Natural killer cell (primary cell): ENCODE results near the gene SOX15. TPM values are rescaled to one million over a fixed set of nuclear protein-coding genes. Genes with fewer than 3 reads are reported as not detected.

Source experiments
- ATAC-seq, 3 donors: fragments of 150-1000 bp in 2 of 3; fragments of 200-7000 bp in 1 of 3; cut with Tn5 transposase; 1 replicate in 1 of 3; 2 replicates in 2 of 3; pipeline ENCODE4 v1.10.0; 2021; ENCODE audit warnings: mild to moderate bottlenecking in 2 of 3, moderate library complexity in 2 of 3
- DNase-seq, 2 donors: peaks; one replicate each; pipeline versions ENCODE4 v3.0.0 to v3.0.0-alpha.2; 2013 to 2021; ENCODE audit warnings: mixed read lengths in 1 of 2
- H3K27ac ChIP-seq: one replicate; pipeline ENCODE4 v1.5.1; 2013; ENCODE audit warnings: mild to moderate bottlenecking, low read length
- H3K27me3 ChIP-seq: one replicate; pipeline ENCODE4 v1.6.1; 2013; ENCODE audit warnings: low read length; ENCODE audit not compliant: control insufficient read depth, insufficient read depth
- H3K36me3 ChIP-seq: one replicate; pipeline ENCODE4 v1.6.1; 2013; ENCODE audit warnings: low read length; ENCODE audit not compliant: control insufficient read depth, insufficient read depth
- H3K4me1 ChIP-seq: one replicate; pipeline ENCODE4 v1.6.1; 2013; ENCODE audit warnings: low read length; ENCODE audit not compliant: control insufficient read depth, insufficient read depth
- H3K4me3 ChIP-seq: one replicate; pipeline ENCODE4 v1.5.1; 2013; ENCODE audit warnings: low read length
- H3K9me3 ChIP-seq: one replicate; pipeline ENCODE4 v1.6.1; 2013; ENCODE audit warnings: low read length; ENCODE audit not compliant: control insufficient read depth, insufficient read depth
- H3K27ac Mint-ChIP-seq, 2 donors: one replicate each; pipeline ENCODE4 v1.8.0; 2022; ENCODE audit warnings: mild to moderate bottlenecking in 2 of 2, mixed read lengths in 2 of 2, moderate library complexity in 1 of 2
- H3K27me3 Mint-ChIP-seq, 2 donors: one replicate each; pipeline ENCODE4 v1.8.0; 2022; ENCODE audit warnings: low read depth in 2 of 2, mixed read lengths in 2 of 2
- H3K36me3 Mint-ChIP-seq: one replicate; pipeline ENCODE4 v1.8.0; 2022; ENCODE audit warnings: mixed read lengths
- H3K4me1 Mint-ChIP-seq, 2 donors: one replicate each; pipeline ENCODE4 v1.8.0; 2022; ENCODE audit warnings: mixed read lengths in 2 of 2
- H3K4me3 Mint-ChIP-seq: one replicate; pipeline ENCODE4 v1.8.0; 2022; ENCODE audit warnings: mild to moderate bottlenecking, moderate library complexity, mixed read lengths
- H3K9me3 Mint-ChIP-seq, 2 donors: one replicate each; pipeline ENCODE4 v1.8.0; 2022; ENCODE audit warnings: mixed read lengths in 2 of 2
- WGBS: methylation state at CpG from one replicate; pipeline ENCODE4 v1.1.7; 2013; ENCODE audit warnings: missing lambda C conversion rate; ENCODE audit not compliant: insufficient coverage; 5-methylcytosine and 5-hydroxymethylcytosine counted together
- intact Hi-C: fragments of 100-400 bp; cut with micrococcal nuclease; formaldehyde crosslinking; loops from one replicate; pipeline ENCODE4 v1.14.2; 2022
- total RNA-seq, 4 donors: library from RNA; stranded (reverse); fragments of 120-200 nt in 1 of 4; gene quantifications; one replicate each; pipeline versions ENCODE4 v1.2.3 to v1.2.4, GENCODE V29; 2013 to 2022
- TF ChIP-seq, protein P1 (sequence below): fragments of 200-600 bp; IDR thresholded peaks from one replicate; pipeline ENCODE4 v1.8.0; 2022; ENCODE audit warnings: antibody characterized with exemption

Gene SOX15
- total RNA-seq, 3 donors from 2014 or later (not counting 1 experiment from before 2014, with no cell fraction given), result 0.27 TPM; not detected in 2

DNA sequence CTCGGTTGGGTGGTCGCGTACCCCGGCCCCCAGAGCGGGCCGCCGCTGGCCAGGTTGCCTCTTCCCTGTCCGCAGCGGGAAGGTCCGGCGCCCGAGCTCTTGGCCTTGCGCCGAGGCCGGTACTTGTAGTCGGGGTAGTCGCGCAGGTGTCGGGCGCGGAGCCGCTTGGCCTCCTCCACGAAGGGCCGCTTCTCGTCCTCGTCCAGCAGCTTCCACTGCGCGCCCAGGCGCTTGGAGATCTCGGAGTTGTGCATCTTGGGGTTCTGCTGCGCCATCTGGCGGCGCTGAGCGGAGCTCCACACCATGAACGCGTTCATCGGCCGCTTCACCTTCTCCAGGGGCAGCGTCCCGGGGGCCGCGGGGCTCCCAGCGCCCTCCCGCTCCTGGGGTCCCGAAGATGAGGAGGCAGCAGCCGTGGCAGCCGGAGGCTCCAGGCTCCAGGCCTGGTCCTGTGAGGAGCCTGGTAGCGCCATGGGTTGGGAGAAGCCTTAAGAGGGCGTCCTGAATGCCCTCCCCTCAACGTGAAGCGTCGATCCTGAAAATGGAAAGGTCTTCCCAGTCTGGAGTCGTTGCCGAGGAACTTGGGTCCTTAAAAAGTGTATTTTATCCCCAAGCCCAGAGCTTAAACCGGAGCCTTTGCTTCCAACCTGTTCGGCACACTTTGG lies 558 bp downstream of the SOX15 start:
- Mint-ChIP-seq H3K27ac (no peak overlapping the region), H3K4me3 (no peak overlapping the region), H3K4me1 (peaks cover 1 to 8% of the 10 kb centered on the region in 2 donors), H3K9me3 (no peaks in the 10 kb centered on the region), H3K36me3 (peaks cover 5% of the 10 kb centered on the region), H3K27me3 (no peaks in the 10 kb centered on the region)
- peak; percentile 67 to 86 for DNase-seq
- TF ChIP-seq, protein P1, sequence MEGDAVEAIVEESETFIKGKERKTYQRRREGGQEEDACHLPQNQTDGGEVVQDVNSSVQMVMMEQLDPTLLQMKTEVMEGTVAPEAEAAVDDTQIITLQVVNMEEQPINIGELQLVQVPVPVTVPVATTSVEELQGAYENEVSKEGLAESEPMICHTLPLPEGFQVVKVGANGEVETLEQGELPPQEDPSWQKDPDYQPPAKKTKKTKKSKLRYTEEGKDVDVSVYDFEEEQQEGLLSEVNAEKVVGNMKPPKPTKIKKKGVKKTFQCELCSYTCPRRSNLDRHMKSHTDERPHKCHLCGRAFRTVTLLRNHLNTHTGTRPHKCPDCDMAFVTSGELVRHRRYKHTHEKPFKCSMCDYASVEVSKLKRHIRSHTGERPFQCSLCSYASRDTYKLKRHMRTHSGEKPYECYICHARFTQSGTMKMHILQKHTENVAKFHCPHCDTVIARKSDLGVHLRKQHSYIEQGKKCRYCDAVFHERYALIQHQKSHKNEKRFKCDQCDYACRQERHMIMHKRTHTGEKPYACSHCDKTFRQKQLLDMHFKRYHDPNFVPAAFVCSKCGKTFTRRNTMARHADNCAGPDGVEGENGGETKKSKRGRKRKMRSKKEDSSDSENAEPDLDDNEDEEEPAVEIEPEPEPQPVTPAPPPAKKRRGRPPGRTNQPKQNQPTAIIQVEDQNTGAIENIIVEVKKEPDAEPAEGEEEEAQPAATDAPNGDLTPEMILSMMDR, result peak; percentile 68
- Histone ChIP-seq H3K4me3 (no peak overlapping the region), H3K36me3 (peaks cover 40% of the 10 kb centered on the region), H3K27ac (no peak overlapping the region), H3K9me3 (no peaks in the 10 kb centered on the region), H3K27me3 (no peaks in the 10 kb centered on the region), H3K4me1 (peaks cover 16% of the 10 kb centered on the region)
- ATAC-seq, result peak; percentile 83 to 96 (median 87)
- intact Hi-C loops, result loop anchor here (1.0 to 2.0 kb wide), 2 partner anchors 75 to 309 kb away; no protein-coding TSS in a partner anchor
- WGBS, result 47% methylated on average over 56 of the region's 56 CpGs

DNA sequence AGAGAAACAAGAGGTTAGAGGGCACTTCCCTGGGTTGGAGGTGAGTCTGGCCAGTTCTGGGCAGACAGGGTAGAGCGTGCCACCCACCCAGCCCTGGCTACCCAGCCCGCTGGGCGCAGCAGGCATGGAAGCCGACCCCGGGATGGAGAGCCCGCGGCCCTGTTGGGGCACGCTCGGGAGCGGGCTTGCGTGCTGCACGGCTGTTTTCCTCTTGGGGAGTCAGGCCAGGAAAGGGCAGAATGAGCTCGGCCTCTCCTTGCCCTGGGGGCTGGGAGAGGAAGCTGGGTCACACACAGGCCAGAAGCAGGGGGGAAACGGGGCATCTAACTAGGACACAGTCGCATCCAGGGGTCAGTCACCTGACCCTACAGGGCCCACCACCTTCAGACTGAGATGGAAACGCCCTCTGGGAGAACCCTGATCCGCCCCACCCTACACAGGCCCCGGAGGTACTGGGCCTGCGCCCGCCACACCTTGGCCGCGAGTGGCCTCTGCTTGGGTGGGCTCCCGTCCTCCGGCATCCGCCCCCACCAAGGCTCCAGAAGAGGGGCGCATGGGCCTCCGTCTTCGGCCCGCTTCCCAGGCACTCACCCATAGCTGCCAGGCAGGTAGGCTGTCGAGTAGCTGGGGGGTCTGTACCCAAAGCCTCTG lies 1.2 kb downstream of the SOX15 start:
- no peak overlapping the region for H3K4me3 Mint-ChIP-seq
- peaks cover 34% of the 10 kb centered on the region for H3K36me3 ChIP-seq

GRCh38 chr17:7587420-7588151 lies 2.3 kb downstream of the SOX15 start:
- no peaks in the 10 kb centered on the region for H3K27me3 Mint-ChIP-seq
- intact Hi-C loops, result loop anchor here (2.0 kb wide), 1 partner anchor 73 kb away; no protein-coding TSS in a partner anchor
- H3K27ac ChIP-seq, result no peak overlapping the region

More for the DNA sequence above, 1.2 kb downstream of the SOX15 start:
- peaks cover 19% of the 10 kb centered on the region for H3K4me1 ChIP-seq
- Mint-ChIP-seq H3K27ac (no peak overlapping the region), H3K9me3 (no peaks in the 10 kb centered on the region), H3K36me3 (no peaks in the 10 kb centered on the region), H3K27me3 (no peaks in the 10 kb centered on the region), H3K4me1 (peaks cover 8 to 15% of the 10 kb centered on the region in 2 donors)
- no peaks in the 10 kb centered on the region for H3K9me3 ChIP-seq
- intact Hi-C loops, result loop anchor here (1.0 to 2.0 kb wide), 2 partner anchors 74 to 308 kb away; no protein-coding TSS in a partner anchor
- DNase-seq (no peak), ATAC-seq (no peak)
- 94% methylated on average over 30 of the region's 30 CpGs for WGBS
- no peak overlapping the region for H3K27ac ChIP-seq
- no peaks in the 10 kb centered on the region for H3K27me3 ChIP-seq
- TF ChIP-seq, protein P1, result no peak
- no peak overlapping the region for H3K4me3 ChIP-seq

More at GRCh38 chr17:7587420-7588151, 2.3 kb downstream of the SOX15 start:
- Histone ChIP-seq H3K27me3 (no peaks in the 10 kb centered on the region), H3K9me3 (no peaks in the 10 kb centered on the region), H3K36me3 (peaks cover 23% of the 10 kb centered on the region), H3K4me1 (peaks cover 28% of the 10 kb centered on the region), H3K4me3 (no peak overlapping the region)
- DNase-seq (no peak), ATAC-seq (no peak)
- WGBS, result 83% methylated on average over 12 of the region's 12 CpGs
- peaks cover 12 to 21% of the 10 kb centered on the region in 2 donors for H3K4me1 Mint-ChIP-seq
- no peaks in the 10 kb centered on the region for H3K9me3 Mint-ChIP-seq
- H3K4me3 Mint-ChIP-seq, result peak overlapping the region; percentile 40
- H3K27ac Mint-ChIP-seq, result peak overlapping the region in 1 of 2 donors; percentile 29
- H3K36me3 Mint-ChIP-seq, result no peaks in the 10 kb centered on the region
- TF ChIP-seq, protein P1, result no peak
